Adrenal gland (tissue), 12 donors: ENCODE data around the gene ALDH7A1. TPM values are rescaled to one million over a fixed set of nuclear protein-coding genes. Genes with fewer than 3 reads are reported as not detected.

Experiments
- DNase-seq, 7 donors: peaks; one replicate each; pipeline ENCODE4 v3.0.0-alpha.2; 2019 to 2020
- H3K27ac ChIP-seq, 5 donors: fragments of 200-600 bp; sonication (generic) in 4 of 5; 1 replicate in 3 of 5; 2 replicates in 2 of 5; pipeline versions ENCODE4 v1.5.1 to v1.8.0; 2016 to 2020; ENCODE audit warnings: mild to moderate bottlenecking in 1 of 5
- H3K27me3 ChIP-seq: fragments of 200-600 bp; 2 replicates; pipeline ENCODE4 v1.8.0; 2021
- H3K36me3 ChIP-seq, 2 donors: fragments of 200-600 bp; replicated peaks in 1 of 2; 1 replicate in 1 of 2; 2 replicates in 1 of 2; pipeline versions ENCODE4 v1.5.1 to v1.8.0; 2018 to 2022
- H3K4me1 ChIP-seq, 2 donors: fragments of 200-600 bp; replicated peaks in 1 of 2; 1 replicate in 1 of 2; 2 replicates in 1 of 2; pipeline versions ENCODE4 v1.5.1 to v1.8.0; 2018 to 2021
- H3K4me3 ChIP-seq, 4 donors: fragments of 200-600 bp; sonication (generic) in 3 of 4; one replicate each; pipeline ENCODE4 v1.5.1; 2016 to 2018
- H3K9me3 ChIP-seq, 3 donors: fragments of 200-600 bp; sonication (generic) in 1 of 3; replicated peaks in 1 of 3; 1 replicate in 2 of 3; 2 replicates in 1 of 3; pipeline versions ENCODE4 v1.5.1 to v1.8.0; 2016 to 2021
- CTCF ChIP-seq, 6 experiments: fragments of 450-650 bp in 4 of 6; fragments of 200-600 bp in 2 of 6; sonication (generic) in 1 of 6; IDR thresholded peaks; 1 replicate in 5 of 6; 2 replicates in 1 of 6; pipeline versions ENCODE4 v1.5.1 to v1.8.0; 2016 to 2021; ENCODE audit warnings: antibody characterized with exemption in 6 of 6, mild to moderate bottlenecking in 2 of 6, moderate library complexity in 1 of 6
- POLR2A ChIP-seq, 2 donors: fragments of 450-650 bp; IDR thresholded peaks; one replicate each; pipeline ENCODE4 v1.6.1; 2017; ENCODE audit warnings: antibody characterized with exemption in 2 of 2, mild to moderate bottlenecking in 2 of 2, moderate library complexity in 1 of 2
- WGBS, 4 donors: extraction: QIAGEN DNeasy Blood & Tissue Kit in 2 of 4; methylation state at CpG; one replicate each; pipeline versions ENCODE4 v1.1.5 to v1.1.7; 2013 to 2017; 5-methylcytosine and 5-hydroxymethylcytosine counted together
- intact Hi-C, 2 donors: fragments of 100-400 bp; cut with DNase I; formaldehyde crosslinking; loops; one replicate each; pipeline versions ENCODE4 v1.14.1 to v1.15.0; 2022 to 2023
- polyA plus RNA-seq, 3 donors: library from polyadenylated mRNA; stranded (reverse); fragments of 200-250 nt in 2 of 3; fragments of 350-450 nt in 1 of 3; fragmentation: Illumina TruSeq in 1 of 3; extraction: RNeasy Lipid Tissue Mini Kit (QIAGEN cat#74804) in 1 of 3; gene quantifications; one replicate each; pipeline ENCODE4 v1.2.3, GENCODE V29; 2013 to 2014
- total RNA-seq, 9 donors: library from RNA; depleted of rRNA in 4 of 9; stranded (reverse); fragments of >200 nt in 4 of 9; fragments of 120-200 nt in 1 of 9; fragmentation: NEBNext Ultra II Directional in 1 of 9; extraction: Animal tissue kit (Norgen Biotek cat#: 25700) in 1 of 9; gene quantifications; one replicate each; pipeline versions ENCODE4 v1.1.0 to v1.2.4, GENCODE V29; 2013 to 2023
- donor health status: healthy with polysubstance abuse.
- donor health status: Bipolar disorder and iron deficiency.
- donor health status: DM: yes; HTN: yes; CAD: no.
- donor health status: DM: no; HTN: no; CAD: no.
- donor health status: DM: no; HTN: no; CAD: no.
- donor health status: DM: yes; HTN: yes; CAD: no.

Gene ALDH7A1
- total and polyA plus RNA-seq, 12 donors, result 34.6 to 112 (median 66.2) TPM

- H3K9me3 ChIP-seq, result no peaks in the 10 kb centered on the region
- intact Hi-C loops, result loop anchor here (5.0 to 10.0 kb wide), 3 partner anchors 184 to 201 kb away; no protein-coding TSS in a partner anchor
- TF ChIP-seq POLR2A (IDR thresholded peaks at IDR 0.05) (no peak), CTCF (IDR thresholded peaks at IDR 0.05) (no peak)
- no peak overlapping the region for H3K4me3 ChIP-seq
- H3K4me1 ChIP-seq, result peaks cover 0 to 10% of the 10 kb centered on the region in 2 donors
- no peaks in the 10 kb centered on the region for H3K36me3 ChIP-seq
- no peaks in the 10 kb centered on the region for H3K27me3 ChIP-seq
- peak overlapping the region in 1 of 5 donors; percentile 31 for H3K27ac ChIP-seq
- 64 to 70% (median 69%) methylated on average over 1 of the region's 1 CpG for WGBS, 4 donors
- DNase-seq, result no peak
Measured at GRCh38 chr5:126538579-126538978, 56.4 kb downstream of the ALDH7A1 start.

- H3K27me3 ChIP-seq, result no peaks in the 10 kb centered on the region
- H3K4me3 ChIP-seq, result no peak overlapping the region
- no peaks in the 10 kb centered on the region for H3K9me3 ChIP-seq
- H3K4me1 ChIP-seq, result peaks cover 0 to 13% of the 10 kb centered on the region in 2 donors
- H3K36me3 ChIP-seq, result no peaks in the 10 kb centered on the region
- WGBS, 4 donors, result 32 to 46% (median 38%) methylated on average over 3 of the region's 3 CpGs
- no peak for DNase-seq
- TF ChIP-seq CTCF (IDR thresholded peaks at IDR 0.05) (peak in 5 of 6 experiments; percentile 13 to 40 (median 34)), POLR2A (IDR thresholded peaks at IDR 0.05) (no peak)
- intact Hi-C loops, result loop anchor here (5.0 to 10.0 kb wide), 3 partner anchors 182 to 200 kb away; no protein-coding TSS in a partner anchor
- peak overlapping the region in 1 of 5 donors; percentile 1 for H3K27ac ChIP-seq
Measured at GRCh38 chr5:126536874-126537273, 58.1 kb downstream of the ALDH7A1 start.

- intact Hi-C loops, result loop anchor here (5.0 to 10.0 kb wide), 3 partner anchors 181 to 199 kb away; no protein-coding TSS in a partner anchor
- no peak overlapping the region for H3K4me3 ChIP-seq
- peak overlapping the region in 1 of 5 donors; percentile 1 for H3K27ac ChIP-seq
- TF ChIP-seq POLR2A (IDR thresholded peaks at IDR 0.05), result no peak
- no peak for TF ChIP-seq CTCF (IDR thresholded peaks at IDR 0.05)
- no peaks in the 10 kb centered on the region for H3K9me3 ChIP-seq
- no peaks in the 10 kb centered on the region for H3K27me3 ChIP-seq
- H3K4me1 ChIP-seq, result peaks cover 0 to 16% of the 10 kb centered on the region in 2 donors
- no peak for DNase-seq
- 82 to 98% (median 85%) methylated on average over 4 of the region's 4 CpGs for WGBS, 4 donors
- H3K36me3 ChIP-seq, result no peaks in the 10 kb centered on the region
Measured at GRCh38 chr5:126535856-126536545, 59.0 kb downstream of the ALDH7A1 start.

- WGBS, 4 donors, result 90 to 100% (median 98%) methylated on average over 1 of the region's 1 CpG
- Histone ChIP-seq H3K27ac (no peak overlapping the region), H3K36me3 (no peaks in the 10 kb centered on the region), H3K9me3 (no peaks in the 10 kb centered on the region), H3K27me3 (no peaks in the 10 kb centered on the region), H3K4me1 (peaks cover 0 to 16% of the 10 kb centered on the region in 2 donors), H3K4me3 (no peak overlapping the region)
- no peak for DNase-seq
- intact Hi-C loops, result loop anchor here in 1 of 2 donors (10.0 kb wide), 1 partner anchor 180 kb away; no protein-coding TSS in a partner anchor
- TF ChIP-seq POLR2A (IDR thresholded peaks at IDR 0.05), result no peak
- TF ChIP-seq CTCF (IDR thresholded peaks at IDR 0.05), result no peak
Measured at GRCh38 chr5:126534553-126534952, 60.5 kb downstream of the ALDH7A1 start.
